HG02642 (cell line): ENCODE results near the gene EIF5A2.
"Not testable (repeated sequence)": the region's sequence is repeated elsewhere in the genome, so short reads cannot be mapped to it uniquely, and the experiment has no call there.

Experiments
- ATAC-seq: cut with Tn5 transposase; IDR thresholded peaks from one replicate; pipeline ENCODE4 v1.9.1; 2021; ENCODE audit warnings: mild to moderate bottlenecking; ENCODE audit not compliant: unreplicated experiment, poor library complexity

Gene EIF5A2

GRCh38 chr3:170908235-170909116 is at the start of gene EIF5A2:
Gene EIF5A2 (minus strand): TSS chr3:170908637. CDS start chr3:170907806, 831 bp downstream.
- ATAC-seq = peak; percentile 96

GRCh38 chr3:170956647-170957046 is 48.2 kb upstream of the EIF5A2 start:
- ATAC-seq = no peak

- no peak for ATAC-seq
Measured at GRCh38 chr3:170953736-170954135, 45.3 kb upstream of the EIF5A2 start.

GRCh38 chr3:170953229-170953628 is 44.8 kb upstream of the EIF5A2 start:
- no peak for ATAC-seq

GRCh38 chr3:170949211-170949610 is 40.8 kb upstream of the EIF5A2 start:
- no peak for ATAC-seq

- ATAC-seq = no peak
Measured at GRCh38 chr3:170947018-170947769, 38.8 kb upstream of the EIF5A2 start.

- ATAC-seq = no peak
Measured at GRCh38 chr3:170942011-170942410, 33.6 kb upstream of the EIF5A2 start.

GRCh38 chr3:170941551-170941950 is 33.1 kb upstream of the EIF5A2 start:
- no peak for ATAC-seq

- not testable (repeated sequence) for ATAC-seq
Measured at GRCh38 chr3:170933039-170933438, 24.6 kb upstream of the EIF5A2 start.

GRCh38 chr3:170923553-170923952 is 15.1 kb upstream of the EIF5A2 start:
- not testable (repeated sequence) for ATAC-seq

GRCh38 chr3:170918715-170919114 is 10.3 kb upstream of the EIF5A2 start:
- no peak for ATAC-seq

- no peak for ATAC-seq
Measured at GRCh38 chr3:170914690-170915089, 6.3 kb upstream of the EIF5A2 start.

- no peak for ATAC-seq
Measured at GRCh38 chr3:170914212-170914611, 5.8 kb upstream of the EIF5A2 start.

GRCh38 chr3:170911051-170911450 is 2.6 kb upstream of the EIF5A2 start:
- no peak for ATAC-seq

- no peak for ATAC-seq
Measured at GRCh38 chr3:170910542-170910941, 2.1 kb upstream of the EIF5A2 start.

GRCh38 chr3:170909129-170909903 is 879 bp upstream of the EIF5A2 start:
- ATAC-seq = no peak

- peak; percentile 3 for ATAC-seq
Measured at GRCh38 chr3:170907637-170908234, 701 bp downstream of the EIF5A2 start.

GRCh38 chr3:170905862-170906261 is 2.6 kb downstream of the EIF5A2 start:
- no peak for ATAC-seq

GRCh38 chr3:170903123-170903522 is 5.3 kb downstream of the EIF5A2 start:
- ATAC-seq = no peak

- ATAC-seq = no peak
Measured at GRCh38 chr3:170899455-170899854, 9.0 kb downstream of the EIF5A2 start.
